HG02759 (cell line): ENCODE measurements around the gene ADAMTS12.
"Not testable (repeated sequence)": the region's sequence is repeated elsewhere in the genome, so short reads cannot be mapped to it uniquely, and the experiment has no call there.

ENCODE experiments used
- ATAC-seq: cut with Tn5 transposase; IDR thresholded peaks from one replicate; pipeline ENCODE4 v1.9.1; 2021; ENCODE audit warnings: mild to moderate bottlenecking, moderate library complexity; ENCODE audit not compliant: unreplicated experiment

ADAMTS12 gene

DNA sequence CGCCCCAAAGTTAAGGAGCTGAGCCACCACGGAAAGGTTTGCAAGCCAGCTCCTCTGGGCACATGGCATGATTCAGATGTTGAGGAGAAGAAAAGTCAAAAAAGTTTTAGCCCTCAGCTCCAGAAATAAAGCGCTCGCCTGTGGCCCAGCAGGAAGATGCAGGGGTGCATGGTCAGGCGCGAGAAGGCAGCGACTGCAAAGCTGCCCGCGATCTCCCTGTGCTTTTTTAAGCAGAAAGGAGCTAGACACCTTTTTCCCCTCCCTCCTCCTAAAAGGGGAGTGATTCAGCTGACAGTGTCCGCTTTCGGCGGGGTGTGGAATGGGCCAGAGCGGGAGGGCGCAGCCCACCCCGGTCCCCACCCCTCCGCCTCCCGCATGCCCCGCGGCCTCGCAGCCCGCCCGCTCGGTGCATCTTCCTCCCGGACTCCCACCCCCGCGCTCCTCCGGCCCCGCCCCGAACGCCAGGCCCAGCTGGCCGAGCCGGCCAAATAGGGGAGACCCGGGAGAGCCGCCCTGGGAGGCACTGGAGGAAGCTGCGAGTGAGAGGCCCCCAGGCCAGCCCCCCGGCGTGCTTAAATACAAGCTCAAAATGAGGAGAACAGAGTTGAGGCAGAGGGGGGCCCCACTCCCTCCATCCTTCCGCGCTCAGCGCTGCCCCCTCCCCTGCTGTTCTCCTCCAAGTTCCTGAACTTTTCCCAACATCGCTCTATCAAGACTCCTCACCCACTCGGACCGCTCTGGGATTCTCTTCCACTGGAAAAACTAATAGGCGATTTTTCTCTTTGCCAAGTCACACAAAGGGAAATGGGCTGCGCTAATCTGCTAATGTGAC is at the start of gene ADAMTS12:
Gene ADAMTS12, minus strand, starts transcription at position 203 of the 832 bp plus-strand sequence. Its CDS starts 134 bp downstream, at position 69.
- peak; percentile 61 for ATAC-seq

DNA sequence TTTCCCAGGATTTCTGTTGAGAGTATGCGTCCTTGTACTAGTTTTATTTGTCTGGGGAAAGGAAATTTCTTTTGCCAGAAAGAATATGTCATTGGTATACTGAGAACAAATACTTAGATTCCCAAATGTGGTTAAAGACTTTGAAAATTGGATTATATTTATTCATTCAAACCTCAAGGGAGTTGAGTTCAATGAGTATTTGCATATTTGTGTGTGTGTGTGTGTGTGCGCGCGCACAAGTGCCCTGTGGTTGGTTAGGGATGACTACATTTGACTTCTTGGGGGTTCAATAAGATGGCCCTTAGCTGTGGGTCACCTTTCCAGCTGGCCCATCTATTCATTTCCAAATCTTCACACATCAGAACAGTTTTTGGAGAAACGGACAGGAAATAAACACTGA is 49.3 kb upstream of the ADAMTS12 start:
- no peak for ATAC-seq

DNA sequence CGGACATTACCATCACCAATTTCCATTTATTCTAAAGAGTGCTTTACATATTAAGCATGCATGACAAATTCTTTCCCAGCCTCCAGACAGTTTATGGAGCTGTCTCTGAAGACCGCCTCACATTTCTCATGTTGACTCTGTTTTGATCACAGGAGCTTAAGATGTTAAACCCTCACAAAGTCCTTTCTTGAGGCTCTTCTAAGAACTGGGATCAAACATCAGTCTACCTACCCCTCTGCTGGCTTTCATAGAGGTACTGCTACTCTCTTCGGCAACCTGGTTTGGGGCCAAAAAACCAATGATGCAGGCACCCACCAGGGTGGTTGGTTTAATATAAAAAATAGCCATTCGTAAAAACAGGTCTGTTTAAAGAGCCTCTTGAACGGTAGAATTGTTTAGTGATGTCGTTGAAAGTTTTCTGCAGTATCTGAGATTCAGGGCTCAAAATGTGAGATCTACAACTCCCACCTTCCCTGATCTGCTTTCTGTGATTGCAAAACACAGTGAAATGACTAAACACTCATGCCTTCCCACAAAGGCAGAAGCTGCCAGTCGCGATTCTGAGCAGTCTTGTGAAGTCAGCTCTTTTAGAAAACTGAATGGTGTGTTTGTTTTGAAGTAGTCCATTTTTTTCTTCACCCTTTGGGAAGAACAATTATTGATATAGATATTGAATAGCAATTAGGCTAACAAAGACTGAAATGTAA is 47.9 kb upstream of the ADAMTS12 start:
- no peak for ATAC-seq

GRCh38 chr5:33938881-33939280 is 47.1 kb upstream of the ADAMTS12 start:
- ATAC-seq, result no peak

DNA sequence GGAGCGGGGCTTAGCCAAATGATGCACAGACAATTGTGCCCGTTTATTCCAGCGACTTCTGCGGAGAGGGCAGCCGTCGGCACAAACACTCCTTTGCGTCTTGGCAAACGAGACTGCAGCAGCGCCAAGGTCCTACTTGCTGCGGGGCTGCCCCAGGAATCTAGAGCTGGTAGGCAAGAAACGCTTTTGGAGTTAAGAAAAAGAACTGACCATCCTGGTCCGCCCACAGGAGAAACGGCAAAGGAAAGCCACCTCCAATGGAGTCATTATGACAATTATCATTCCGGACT is 46.7 kb upstream of the ADAMTS12 start:
- no peak for ATAC-seq

GRCh38 chr5:33937707-33938506 is 46.1 kb upstream of the ADAMTS12 start:
- ATAC-seq, result no peak

- no peak for ATAC-seq
These were observed 45.4 kb upstream of the ADAMTS12 start for GRCh38 chr5:33937017-33937706.

GRCh38 chr5:33936381-33937016 is 44.7 kb upstream of the ADAMTS12 start, which contains the start of gene RXFP3:
Gene RXFP3, plus strand, starts transcription at chr5:33936386. Its CDS starts 355 bp downstream, at chr5:33936741.
- ATAC-seq, result no peak

DNA sequence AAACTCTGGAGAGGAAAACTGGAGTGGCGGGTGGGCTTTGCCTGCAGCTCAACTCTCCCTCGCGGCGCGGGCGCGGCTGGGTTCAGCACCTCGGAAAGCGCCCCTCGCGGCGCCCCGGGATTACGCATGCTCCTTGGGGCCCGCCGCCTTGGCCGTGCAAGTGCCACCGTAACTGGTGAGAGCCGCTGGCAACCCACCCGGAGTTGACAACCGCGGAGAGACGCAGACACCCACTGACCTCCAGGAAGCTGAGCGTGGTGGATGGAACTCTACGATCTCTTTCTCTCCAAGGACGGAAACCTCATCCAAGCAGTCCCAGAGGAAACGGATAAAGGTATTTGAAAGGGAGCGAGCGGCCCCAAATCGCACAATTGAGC is 44.2 kb upstream of the ADAMTS12 start:
- ATAC-seq, result peak; percentile 52

GRCh38 chr5:33934176-33934575 is 42.4 kb upstream of the ADAMTS12 start:
- ATAC-seq, result peak; percentile 28

DNA sequence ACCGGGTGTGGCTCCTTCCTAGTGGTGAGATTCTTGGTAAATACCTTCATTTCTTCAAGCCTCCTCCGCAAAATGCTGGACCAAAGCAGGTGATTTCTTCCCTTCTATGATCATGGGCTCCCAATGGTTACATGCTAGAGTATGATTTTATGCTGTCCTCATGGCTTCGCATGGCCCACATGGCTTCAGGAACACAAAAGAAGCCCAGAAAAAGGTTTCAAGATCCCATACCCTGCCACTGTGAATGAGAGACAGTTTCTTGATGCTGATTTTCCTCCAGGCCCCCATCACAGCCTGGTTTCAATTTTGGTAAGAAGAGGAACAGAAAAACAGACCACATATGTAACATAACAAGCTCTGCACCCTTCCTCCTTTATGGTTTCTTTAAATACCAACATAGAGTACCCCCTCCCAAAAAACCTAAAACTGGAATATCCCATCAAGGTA is 42.0 kb upstream of the ADAMTS12 start:
- peak; percentile 83 for ATAC-seq

GRCh38 chr5:33931136-33931535 is 39.3 kb upstream of the ADAMTS12 start:
- no peak for ATAC-seq

DNA sequence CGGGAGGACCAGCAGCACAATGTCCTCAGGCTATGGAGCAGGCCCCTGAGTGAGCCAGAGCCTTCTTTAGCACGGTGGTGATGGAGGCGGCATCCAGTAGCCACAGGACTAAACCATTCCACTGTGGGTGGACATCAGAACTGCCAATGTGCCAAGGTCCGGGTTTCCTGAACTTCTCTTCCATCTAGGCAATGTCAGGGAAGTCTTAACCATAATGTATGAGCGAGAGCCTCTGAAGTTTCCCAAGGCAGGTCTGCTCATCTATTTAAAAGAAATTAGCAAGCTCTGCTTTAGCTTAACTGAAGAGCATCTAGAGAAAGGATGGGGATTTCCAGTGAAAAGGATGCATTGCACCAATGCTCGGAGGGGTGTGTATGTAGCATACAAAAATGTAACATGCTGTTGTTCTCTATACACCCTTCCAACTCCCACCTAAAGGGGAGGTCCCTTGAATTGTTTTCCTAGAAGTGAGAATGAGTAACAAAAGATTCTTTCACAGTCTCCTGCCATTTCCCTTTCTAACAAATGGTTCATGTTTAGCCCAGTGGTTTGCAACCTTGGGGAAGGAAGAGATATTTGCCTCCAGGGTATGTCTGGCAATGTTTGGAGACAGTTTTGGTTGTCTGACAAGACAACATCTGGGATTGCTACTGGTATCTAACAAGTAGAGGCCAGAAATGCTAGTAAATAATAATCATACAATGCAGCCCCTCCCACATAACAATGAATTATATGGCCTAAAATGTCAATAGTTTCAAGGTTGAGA is 38.3 kb upstream of the ADAMTS12 start:
- ATAC-seq, result no peak

GRCh38 chr5:33928283-33928682 is 36.5 kb upstream of the ADAMTS12 start:
- no peak for ATAC-seq

DNA sequence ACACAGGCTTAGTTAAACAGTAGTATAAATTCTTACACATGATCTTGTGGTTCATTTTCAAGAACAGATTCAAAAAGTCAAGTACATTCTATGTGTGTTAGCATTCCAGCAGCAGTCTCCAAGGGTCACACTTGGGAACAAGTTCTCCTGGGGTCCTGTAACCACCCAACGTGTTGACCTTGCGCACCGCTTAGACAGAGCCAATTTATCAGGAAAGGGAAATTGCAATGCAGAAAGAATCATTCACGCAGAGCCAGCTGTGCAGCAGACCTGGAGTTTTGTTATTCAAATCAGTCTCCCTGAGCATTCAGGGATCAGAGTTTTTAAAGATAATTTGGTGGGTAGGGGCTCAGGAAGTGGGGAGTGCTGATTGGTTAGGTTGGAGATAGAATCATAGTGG is 35.9 kb upstream of the ADAMTS12 start:
- no peak for ATAC-seq

- ATAC-seq, result no peak
These were observed 33.5 kb upstream of the ADAMTS12 start for GRCh38 chr5:33925278-33925677.

- ATAC-seq, result no peak
These were observed 29.2 kb upstream of the ADAMTS12 start for GRCh38 chr5:33921002-33921401.

GRCh38 chr5:33914844-33915243 is 23.1 kb upstream of the ADAMTS12 start:
- not testable (repeated sequence) for ATAC-seq

DNA sequence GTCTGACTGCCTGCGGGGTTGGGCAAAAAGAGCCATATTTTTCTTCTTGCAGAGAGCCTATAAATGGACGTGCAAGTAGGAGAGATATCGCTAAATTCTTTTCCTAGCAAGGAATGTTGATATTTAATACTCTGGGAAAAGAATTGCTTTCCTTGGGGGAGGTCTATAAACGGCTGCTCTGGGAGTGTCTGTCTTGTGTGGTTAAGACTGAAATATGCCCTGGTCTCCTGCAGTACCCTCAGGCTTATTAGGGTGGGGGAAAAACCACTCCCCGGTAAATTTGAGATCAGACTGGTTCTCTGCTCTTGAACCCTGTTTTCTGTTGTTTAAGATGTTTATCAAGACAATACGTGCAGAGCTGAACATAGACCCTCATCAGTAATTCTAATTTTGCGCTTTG is 14.5 kb upstream of the ADAMTS12 start:
- ATAC-seq, result not testable (repeated sequence)

DNA sequence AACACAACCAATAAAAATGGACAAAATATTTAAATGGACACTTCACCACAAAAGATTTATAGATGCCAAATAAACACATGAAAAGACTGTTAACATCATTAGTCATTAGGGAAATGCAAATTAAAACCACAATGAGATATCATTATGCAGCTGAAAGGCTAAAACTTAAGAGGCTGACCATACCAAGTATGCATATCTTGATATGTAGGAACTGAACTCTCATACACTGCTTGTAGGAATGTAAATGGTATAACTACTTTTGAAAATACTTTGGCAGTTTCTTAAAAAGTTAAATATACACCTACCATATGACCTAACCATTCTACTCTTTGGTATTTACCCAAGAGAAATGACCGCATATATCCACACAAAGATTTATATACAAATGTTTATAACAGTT is 13.6 kb upstream of the ADAMTS12 start:
- no peak for ATAC-seq
